H1 (cell line): ENCODE results near the gene ACBD6. TPM values are rescaled to one million over a fixed set of nuclear protein-coding genes. Genes with fewer than 3 reads are reported as not detected.

Experiments
- CTCF ChIA-PET: fragments of 300-600 bp; sonication (Branson Sonifier 250); formaldehyde crosslinking; loops from one replicate; lab custom pipeline; 2021; ENCODE audit not compliant: partially characterized antibody; lab: Charles Lee
- POLR2A ChIA-PET: fragments of 300-600 bp; sonication (Branson Sonifier 250); formaldehyde crosslinking; loops from one replicate; lab custom pipeline; 2021; ENCODE audit warnings: inconsistent platforms; ENCODE audit not compliant: partially characterized antibody; lab: Charles Lee
- DNase-seq, 2 experiments: peaks; one replicate each; pipeline versions ENCODE4 v3.0.0 to v3.0.0-alpha.2; 2010 to 2022; ENCODE audit warnings: low spot score in 2 of 2, low read depth in 1 of 2, mixed read lengths in 1 of 2
- FAIRE-seq: peaks from 2 replicates; lab custom pipeline; 2011; peaks lifted over from hg19 to GRCh38; lab: Jason Lieb, UNC
- H2AFZ ChIP-seq: 2 replicates; pipeline ENCODE4 v1.8.1; 2012; ENCODE audit warnings: low read length, inconsistent platforms
- H2AK5ac ChIP-seq: 2 replicates; pipeline ENCODE4 v1.6.1; 2013; ENCODE audit warnings: low read depth, low read length
- H2BK120ac ChIP-seq: replicated peaks from 2 replicates; pipeline ENCODE3; 2013; ENCODE audit warnings: low read depth, low read length, inconsistent platforms
- H2BK12ac ChIP-seq: 2 replicates; pipeline ENCODE4 v1.6.1; 2013; ENCODE audit warnings: low read depth, low read length
- H2BK15ac ChIP-seq: 2 replicates; pipeline ENCODE4 v1.6.1; 2013; ENCODE audit warnings: low read length
- H2BK20ac ChIP-seq: 2 replicates; pipeline ENCODE4 v1.6.1; 2013; ENCODE audit warnings: low read length
- H2BK5ac ChIP-seq: 2 replicates; pipeline ENCODE4 v1.6.1; 2013; ENCODE audit warnings: low read depth, low read length
- H3K14ac ChIP-seq: 2 replicates; pipeline ENCODE4 v1.6.1; 2013; ENCODE audit warnings: inconsistent platforms; ENCODE audit not compliant: insufficient read length
- H3K18ac ChIP-seq: 2 replicates; pipeline ENCODE4 v1.6.1; 2013; ENCODE audit warnings: low read length; ENCODE audit errors: extremely low read depth
- H3K23ac ChIP-seq: 2 replicates; pipeline ENCODE4 v1.6.1; 2013; ENCODE audit warnings: inconsistent platforms; ENCODE audit not compliant: insufficient read length
- H3K23me2 ChIP-seq: 2 replicates; pipeline ENCODE4 v1.6.1; 2013; ENCODE audit warnings: low read depth, low read length
- H3K27ac ChIP-seq: 2 replicates; pipeline ENCODE4 v1.6.1; 2011; ENCODE audit warnings: low read depth, low read length, inconsistent platforms
- H3K27me3 ChIP-seq, 4 experiments: replicated peaks in 1 of 4; 1 replicate in 1 of 4; 2 replicates in 3 of 4; pipeline versions ENCODE4 v1.6.1 to v1.8.1; 2011 to 2013; ENCODE audit warnings: low read length in 3 of 4, mild to moderate bottlenecking in 3 of 4, inconsistent platforms in 2 of 4, mixed read lengths in 2 of 4, moderate library complexity in 1 of 4; ENCODE audit not compliant: control insufficient read depth in 3 of 4, insufficient read depth in 3 of 4; ENCODE audit errors: extremely low read depth in 1 of 4
- H3K36me3 ChIP-seq, 4 experiments: 2 replicates each; pipeline versions ENCODE4 v1.6.1 to v1.8.1; 2011 to 2013; ENCODE audit warnings: mild to moderate bottlenecking in 4 of 4, low read length in 3 of 4, moderate library complexity in 2 of 4, control low read depth in 1 of 4, inconsistent platforms in 1 of 4; ENCODE audit not compliant: insufficient read depth in 4 of 4, control insufficient read depth in 2 of 4
- H3K4ac ChIP-seq: replicated peaks from 2 replicates; pipeline ENCODE3; 2013; ENCODE audit warnings: low read length, low read depth, mixed read lengths, inconsistent platforms; ENCODE audit not compliant: insufficient read length
- H3K4me1 ChIP-seq, 4 experiments: replicated peaks in 1 of 4; 1 replicate in 1 of 4; 2 replicates in 3 of 4; pipeline versions ENCODE4 v1.6.1 to v1.8.1; 2011 to 2013; ENCODE audit warnings: low read length in 3 of 4, inconsistent platforms in 2 of 4, mixed read lengths in 1 of 4; ENCODE audit not compliant: insufficient read depth in 4 of 4, control insufficient read depth in 3 of 4
- H3K4me2 ChIP-seq, 2 experiments: 2 replicates each; pipeline versions ENCODE4 v1.6.1 to v1.8.1; 2011 to 2013; ENCODE audit warnings: low read depth in 2 of 2, low read length in 2 of 2, control low read depth in 1 of 2, inconsistent platforms in 1 of 2, mild to moderate bottlenecking in 1 of 2; ENCODE audit not compliant: insufficient read depth in 1 of 2
- H3K4me3 ChIP-seq, 4 experiments: fragments of 200-600, 300-600 bp in 1 of 4; sonication (generic), shearing (Covaris generic), sonication (Bioruptor Twin) in 1 of 4; 2 replicates each; pipeline versions ENCODE4 v1.5.1 to v1.8.1; 2011 to 2016; ENCODE audit warnings: low read length in 4 of 4, low read depth in 3 of 4, control low read depth in 2 of 4, inconsistent platforms in 2 of 4, mild to moderate bottlenecking in 2 of 4, mixed read lengths in 1 of 4, moderate library complexity in 1 of 4; ENCODE audit not compliant: insufficient read depth in 2 of 4; ENCODE audit errors: extremely low read depth in 1 of 4
- H3K56ac ChIP-seq: replicated peaks from 2 replicates; pipeline ENCODE3; 2013; ENCODE audit warnings: low read depth, mild to moderate bottlenecking, mixed read lengths, low read length, inconsistent platforms; ENCODE audit not compliant: insufficient read length
- H3K79me1 ChIP-seq: 2 replicates; pipeline ENCODE4 v1.6.1; 2013; ENCODE audit warnings: low read depth, low read length, control low read depth
- H3K79me2 ChIP-seq, 2 experiments: 2 replicates each; pipeline versions ENCODE4 v1.6.1 to v1.8.1; 2012 to 2013; ENCODE audit warnings: low read length in 2 of 2, mild to moderate bottlenecking in 2 of 2, inconsistent platforms in 1 of 2; ENCODE audit not compliant: insufficient read depth in 2 of 2, control insufficient read depth in 1 of 2
- H3K9ac ChIP-seq, 4 experiments: replicated peaks in 1 of 4; 1 replicate in 1 of 4; 2 replicates in 3 of 4; pipeline versions ENCODE4 v1.6.1 to v1.8.1; 2011 to 2013; ENCODE audit warnings: low read depth in 3 of 4, low read length in 3 of 4, control low read depth in 2 of 4, mild to moderate bottlenecking in 2 of 4, moderate library complexity in 2 of 4, inconsistent platforms in 1 of 4; ENCODE audit errors: extremely low read depth in 1 of 4
- H3K9me3 ChIP-seq, 2 experiments: 2 replicates each; pipeline versions ENCODE4 v1.6.1 to v1.8.1; 2012 to 2013; ENCODE audit warnings: mild to moderate bottlenecking in 2 of 2, moderate library complexity in 2 of 2, control low read depth in 1 of 2, inconsistent platforms in 1 of 2, low read depth in 1 of 2, low read length in 1 of 2, mixed read lengths in 1 of 2; ENCODE audit not compliant: insufficient read depth in 2 of 2
- H4K20me1 ChIP-seq, 2 experiments: replicated peaks in 1 of 2; 2 replicates each; pipeline versions ENCODE3 to v1.8.1; 2011 to 2013; ENCODE audit warnings: inconsistent platforms in 2 of 2, low read length in 2 of 2, mild to moderate bottlenecking in 1 of 2; ENCODE audit not compliant: insufficient read depth in 2 of 2, control insufficient read depth in 1 of 2
- H4K5ac ChIP-seq: 2 replicates; pipeline ENCODE4 v1.6.1; 2013; ENCODE audit warnings: low read length, low read depth, mixed read lengths, inconsistent platforms; ENCODE audit not compliant: insufficient read length
- H4K8ac ChIP-seq: 2 replicates; pipeline ENCODE4 v1.8.0; 2013; ENCODE audit warnings: mild to moderate bottlenecking, moderate library complexity, low read length, inconsistent platforms; ENCODE audit not compliant: insufficient read depth; ENCODE audit errors: extremely low read depth
- H4K91ac ChIP-seq: replicated peaks from 2 replicates; pipeline ENCODE3; 2013; ENCODE audit warnings: low read length, mixed read lengths, inconsistent platforms; ENCODE audit not compliant: insufficient read length
- BCL11A ChIP-seq, 2 experiments: IDR thresholded peaks; one replicate each; pipeline ENCODE4 v1.6.1; 2011; ENCODE audit warnings: low read depth in 2 of 2, low read length in 2 of 2, mild to moderate bottlenecking in 2 of 2
- CBX5 ChIP-seq: fragments of 300-800, 300-1000 bp; sonication (generic); IDR thresholded peaks from 2 replicates; pipeline ENCODE4 v1.7.1; 2016; ENCODE audit warnings: antibody characterized with exemption, low read length, low read depth
- CHD1 ChIP-seq: IDR thresholded peaks from 2 replicates; pipeline ENCODE4 v1.6.1; 2012; ENCODE audit warnings: low read depth, low read length, improper control_type of control experiment
- CHD2 ChIP-seq: IDR thresholded peaks from 2 replicates; pipeline ENCODE4 v1.6.1; 2012; ENCODE audit warnings: low read length, improper control_type of control experiment
- EGR1 ChIP-seq: IDR thresholded peaks from 2 replicates; pipeline ENCODE4 v1.6.1; 2011; ENCODE audit warnings: low read depth, low read length, borderline replicate concordance
- FOSL1 ChIP-seq: IDR thresholded peaks from 2 replicates; pipeline ENCODE4 v1.6.1; 2011; ENCODE audit warnings: mild to moderate bottlenecking, low read depth, low read length, moderate library complexity; ENCODE audit not compliant: insufficient read depth
- HDAC2 ChIP-seq, 2 experiments: fragments of 300-600 bp in 1 of 2; sonication (generic) in 1 of 2; IDR thresholded peaks; 2 replicates each; pipeline ENCODE4 v1.6.1; 2011 to 2012; ENCODE audit warnings: low read depth in 2 of 2, low read length in 2 of 2, mild to moderate bottlenecking in 2 of 2, moderate library complexity in 2 of 2, borderline replicate concordance in 1 of 2, inconsistent platforms in 1 of 2
- JUND ChIP-seq: IDR thresholded peaks from 2 replicates; pipeline ENCODE4 v1.6.1; 2011; ENCODE audit warnings: mild to moderate bottlenecking, improper control_type of control experiment, low read length
- KDM4A ChIP-seq: IDR thresholded peaks from one replicate; pipeline ENCODE4 v1.7.1; 2012; ENCODE audit warnings: low read depth, mild to moderate bottlenecking, moderate library complexity, low read length, inconsistent platforms; ENCODE audit not compliant: severe bottlenecking
- KDM5A ChIP-seq: fragments of 200-600 bp; IDR thresholded peaks from 2 replicates; pipeline ENCODE4 v1.7.1; 2012; ENCODE audit warnings: mild to moderate bottlenecking, low read length, inconsistent platforms, mixed read lengths
- NANOG ChIP-seq: IDR thresholded peaks from 2 replicates; pipeline ENCODE4 v1.6.1; 2011; ENCODE audit warnings: low read length, low read depth, mild to moderate bottlenecking, inconsistent platforms; ENCODE audit not compliant: insufficient read depth, poor library complexity, severe bottlenecking
- SAP30 ChIP-seq: fragments of 300-600 bp; sonication (generic); IDR thresholded peaks from 2 replicates; pipeline ENCODE4 v1.7.1; 2012; ENCODE audit warnings: low read length, moderate library complexity, mild to moderate bottlenecking, inconsistent platforms; ENCODE audit not compliant: insufficient read depth, insufficient replicate concordance
- SIRT6 ChIP-seq: IDR thresholded peaks from one replicate; pipeline ENCODE4 v1.7.1; 2012; ENCODE audit warnings: low read length, inconsistent platforms
- SRF ChIP-seq: IDR thresholded peaks from 2 replicates; pipeline ENCODE4 v1.6.1; 2011; ENCODE audit warnings: mild to moderate bottlenecking, low read depth, low read length, moderate library complexity
- YY1 ChIP-seq: IDR thresholded peaks from 2 replicates; pipeline ENCODE4 v1.6.1; 2011; ENCODE audit warnings: low read depth, mild to moderate bottlenecking, low read length
- WGBS, 2 experiments: shearing (Covaris generic) in 1 of 2; methylation state at CpG; one replicate each; pipeline versions ENCODE4 v1.1.6 to v1.1.7; 2013 to 2015; ENCODE audit warnings: low lambda C conversion rate in 2 of 2, mixed read lengths in 2 of 2, inconsistent platforms in 1 of 2, low coverage in 1 of 2, missing lambda C conversion rate in 1 of 2; ENCODE audit not compliant: insufficient replicate concordance in 2 of 2, insufficient coverage in 1 of 2, insufficient read length in 1 of 2; ENCODE audit errors: extremely low coverage in 1 of 2, missing lambda C conversion rate in 1 of 2; 5-methylcytosine and 5-hydroxymethylcytosine counted together
- polyA plus RNA-seq, 7 experiments: library from polyadenylated mRNA; depleted of rRNA in 3 of 7; stranded (reverse) in 5 of 7; unstranded in 2 of 7; fragments of >200 nt in 5 of 7; fragments of 200-250 nt in 2 of 7; gene quantifications; 1 replicate in 5 of 7; 2 replicates in 1 of 7; 4 replicates in 1 of 7; pipeline versions ENCODE4 v1.2.1 to v1.2.3, GENCODE V29; 2011 to 2013; ENCODE audit warnings: missing spikeins in 2 of 7, mixed read lengths in 2 of 7
- total RNA-seq: library from RNA; stranded (reverse); fragmentation: NEBNext Ultra II Directional; extraction: Animal tissue kit (Norgen Biotek cat#: 25700); gene quantifications from 2 replicates; pipeline ENCODE4 v1.2.1, GENCODE V29; 2021

The ACBD6 gene
- total and polyA plus RNA-seq, 2 of the 8 experiments (the other 6 are each of a cell fraction or from before 2014, with no cell fraction given): 52.0 to 67.7 TPM

GRCh38 chr1:180280617-180281016 lies 221.8 kb downstream of the ACBD6 start:
- no peaks in the 10 kb centered on the region for H3K23me2 ChIP-seq
- no peak overlapping the region for H2AK5ac ChIP-seq
- H3K56ac ChIP-seq: no peak overlapping the region
- no peak overlapping the region for H3K4me3 ChIP-seq
- no peak overlapping the region for H3K18ac ChIP-seq
- no peak overlapping the region for H2BK15ac ChIP-seq
- peaks cover 0 to 9% (median 6%) of the 10 kb centered on the region in 4 experiments; a peak in 6 of 7 replicates for H3K4me1 ChIP-seq
- ChIA-PET CTCF (interaction anchor here (1.4 to 9.2 kb wide), 3 partner anchors 10 to 27 kb away, joined by 4 to 77 read pairs (median 6); no protein-coding TSS in a partner anchor), POLR2A (no interaction called here)
- no peak overlapping the region for H3K14ac ChIP-seq
- H2AFZ ChIP-seq: no peak overlapping the region
- H2BK12ac ChIP-seq: no peak overlapping the region
- no peak for DNase-seq
- no peak overlapping the region for H3K23ac ChIP-seq
- H4K5ac ChIP-seq: no peak overlapping the region
- no peaks in the 10 kb centered on the region for H3K79me1 ChIP-seq
- H3K9ac ChIP-seq: no peak overlapping the region
- no peak for FAIRE-seq
- no peak overlapping the region for H2BK20ac ChIP-seq
- no peak overlapping the region for H4K8ac ChIP-seq
- peaks cover 0 to 9% (median 0%) of the 10 kb centered on the region in 4 experiments; a peak in 2 of 8 replicates for H3K36me3 ChIP-seq
- H4K91ac ChIP-seq: no peak overlapping the region
- no peak overlapping the region for H3K4me2 ChIP-seq
- no peak overlapping the region for H3K27ac ChIP-seq
- WGBS, 2 experiments: 94% methylated on average over 2 of the region's 2 CpGs; no CpG with 5 or more reads in 1 of the 2 experiments
- H3K27me3 ChIP-seq: no peaks in the 10 kb centered on the region
- no peak overlapping the region for H3K4ac ChIP-seq
- no peaks in the 10 kb centered on the region for H4K20me1 ChIP-seq
- H3K79me2 ChIP-seq: no peaks in the 10 kb centered on the region
- H2BK5ac ChIP-seq: no peak overlapping the region
- H3K9me3 ChIP-seq: peaks cover 4 to 10% of the 10 kb centered on the region in 2 experiments; a peak in 3 of 4 replicates
- H2BK120ac ChIP-seq: no peak overlapping the region
- TF ChIP-seq FOSL1: no peak
- no peak for TF ChIP-seq SAP30
- no peak for TF ChIP-seq BCL11A (IDR thresholded peaks at IDR 0.05; ENCODE audit: low read depth in 2 of 2, low read length in 2 of 2)
- no peak for TF ChIP-seq NANOG
- no peak for TF ChIP-seq SRF
- TF ChIP-seq JUND: no peak
- TF ChIP-seq CBX5: no peak
- no peak for TF ChIP-seq HDAC2 (IDR thresholded peaks at IDR 0.05; ENCODE audit: borderline replicate concordance in 1 of 2, low read depth in 2 of 2, low read length in 2 of 2)
- TF ChIP-seq KDM5A: no peak
- TF ChIP-seq SIRT6: no peak
- TF ChIP-seq KDM4A: no peak
- no peak for TF ChIP-seq EGR1
- TF ChIP-seq CHD2: no peak
- TF ChIP-seq YY1: no peak
- TF ChIP-seq CHD1: no peak
